K562 (cell line): ENCODE measurements around the gene ZCWPW1. TPM values are rescaled to one million over a fixed set of nuclear protein-coding genes. Genes with fewer than 3 reads are reported as not detected.
A peak's percentile ranks its signal among the peaks of the same experiment; 100 is the strongest.

Experiments
- GATAD2B ChIP-seq: fragments of 450-650 bp; IDR thresholded peaks from 2 replicates; pipeline ENCODE4 v1.6.1; 2017; ENCODE audit warnings: mild to moderate bottlenecking, borderline replicate concordance
- KAT7 ChIP-seq: sonication (generic); formaldehyde crosslinking; IDR thresholded peaks from 2 replicates; pipeline ENCODE4 v1.8.0; 2022; ENCODE audit warnings: missing genetic modification reagents, mild to moderate bottlenecking, borderline replicate concordance
- NFE2 ChIP-seq: IDR thresholded peaks from 2 replicates; pipeline ENCODE4 v1.6.1; 2014; ENCODE audit warnings: antibody characterized with exemption, low read depth
- NFRKB ChIP-seq: fragments of 450-650 bp; IDR thresholded peaks from 2 replicates; pipeline ENCODE4 v1.6.1; 2016; ENCODE audit warnings: low read depth
- RHOXF2B ChIP-seq: fragments of 250-450 bp; sonication (Bioruptor Pico); conservative IDR thresholded peaks from 2 replicates; pipeline ENCODE4 v1.5.1; 2021
- SAFB ChIP-seq: fragments of 200-400 bp; formaldehyde crosslinking; IDR thresholded peaks from 2 replicates; pipeline ENCODE4 v1.6.1; 2017; ENCODE audit warnings: low read depth, low read length, borderline replicate concordance
- TGIF2 ChIP-seq: sonication (generic); formaldehyde crosslinking; IDR thresholded peaks from 2 replicates; pipeline ENCODE4 v1.8.1; 2022; ENCODE audit warnings: mild to moderate bottlenecking, missing genetic modification reagents, moderate library complexity
- ZFX ChIP-seq: sonication (generic); formaldehyde crosslinking; IDR thresholded peaks from 2 replicates; pipeline ENCODE4 v1.8.0; 2022; ENCODE audit warnings: mild to moderate bottlenecking, missing genetic modification reagents, moderate library complexity
- ZNF146 ChIP-seq: IDR thresholded peaks from one replicate; pipeline ENCODE4 v1.6.1; 2018; ENCODE audit warnings: missing compliant biosample characterization; ENCODE audit not compliant: unreplicated experiment
- ZNF586 ChIP-seq: fragments of 450-650 bp; formaldehyde crosslinking; conservative IDR thresholded peaks from 2 replicates; pipeline ENCODE4 v1.4.0; 2020; ENCODE audit warnings: mild to moderate bottlenecking, moderate library complexity
- ZNF699 ChIP-seq: fragments of 250-450 bp; sonication (Bioruptor Pico); IDR thresholded peaks from 2 replicates; pipeline ENCODE4 v1.8.0; 2021; ENCODE audit warnings: mild to moderate bottlenecking, moderate library complexity; ENCODE audit not compliant: insufficient replicate concordance
- ZNF77 ChIP-seq: fragments of 250-450 bp; sonication (Bioruptor Pico); IDR thresholded peaks from 2 replicates; pipeline ENCODE4 v1.5.0; 2020
- polyA plus RNA-seq, 8 experiments: library from polyadenylated mRNA; depleted of rRNA in 4 of 8; stranded (reverse) in 5 of 8; unstranded in 3 of 8; fragments of >200 nt; fragmentation: Nextera tagmentation in 2 of 8; fragmentation: Illumina TruSeq in 1 of 8; extraction: Ambion mirVana in 2 of 8; extraction: Trizol in 1 of 8; gene quantifications; 2 replicates each; pipeline versions ENCODE4 v1.2.1 to v1.2.3, GENCODE V29; 2011 to 2014; ENCODE audit warnings: inconsistent platforms in 1 of 8, missing spikeins in 1 of 8
- total RNA-seq, 7 experiments: library from RNA; depleted of rRNA in 6 of 7; stranded (reverse); fragments of >200 nt in 6 of 7; fragmentation: Illumina TruSeq in 2 of 7; extraction: Trizol in 2 of 7; gene quantifications; 2 replicates each; pipeline versions ENCODE4 v1.2.1 to v1.2.3, GENCODE V29; 2011 to 2021; ENCODE audit warnings: low replicate concordance in 1 of 7
- TF ChIP-seq, protein P1 (sequence below): sonication (generic); formaldehyde crosslinking; IDR thresholded peaks from 2 replicates; pipeline ENCODE4 v1.8.0; 2022; ENCODE audit warnings: missing genetic modification reagents, mild to moderate bottlenecking, moderate library complexity, borderline replicate concordance
- TF ChIP-seq, protein P2 (sequence below): sonication (generic); formaldehyde crosslinking; IDR thresholded peaks from 2 replicates; pipeline ENCODE4 v1.8.0; 2022; ENCODE audit warnings: missing genetic modification reagents, mild to moderate bottlenecking, borderline replicate concordance
- TF ChIP-seq, protein P3 (sequence below): fragments of 450-650 bp; IDR thresholded peaks from 2 replicates; pipeline ENCODE4 v1.6.1; 2016; ENCODE audit warnings: borderline replicate concordance
- TF ChIP-seq, protein P4 (sequence below), 2 experiments: fragments of 150-350 bp in 1 of 2; IDR thresholded peaks; 2 replicates each; pipeline ENCODE4 v1.6.1; 2012 to 2016; ENCODE audit warnings: low read depth in 2 of 2, low read length in 2 of 2, mild to moderate bottlenecking in 1 of 2, moderate library complexity in 1 of 2
- TF ChIP-seq, protein P5 (sequence below): fragments of 250-450 bp; sonication (Bioruptor Pico); IDR thresholded peaks from 2 replicates; pipeline ENCODE4 v1.9.0; 2021; ENCODE audit warnings: mild to moderate bottlenecking, inconsistent platforms

ZCWPW1 gene
- total and polyA plus RNA-seq, 9 of the 15 experiments (the other 6 are each of a cell fraction or from before 2014, with no cell fraction given) = 0.18 to 1.7 (median 1.2) TPM

DNA sequence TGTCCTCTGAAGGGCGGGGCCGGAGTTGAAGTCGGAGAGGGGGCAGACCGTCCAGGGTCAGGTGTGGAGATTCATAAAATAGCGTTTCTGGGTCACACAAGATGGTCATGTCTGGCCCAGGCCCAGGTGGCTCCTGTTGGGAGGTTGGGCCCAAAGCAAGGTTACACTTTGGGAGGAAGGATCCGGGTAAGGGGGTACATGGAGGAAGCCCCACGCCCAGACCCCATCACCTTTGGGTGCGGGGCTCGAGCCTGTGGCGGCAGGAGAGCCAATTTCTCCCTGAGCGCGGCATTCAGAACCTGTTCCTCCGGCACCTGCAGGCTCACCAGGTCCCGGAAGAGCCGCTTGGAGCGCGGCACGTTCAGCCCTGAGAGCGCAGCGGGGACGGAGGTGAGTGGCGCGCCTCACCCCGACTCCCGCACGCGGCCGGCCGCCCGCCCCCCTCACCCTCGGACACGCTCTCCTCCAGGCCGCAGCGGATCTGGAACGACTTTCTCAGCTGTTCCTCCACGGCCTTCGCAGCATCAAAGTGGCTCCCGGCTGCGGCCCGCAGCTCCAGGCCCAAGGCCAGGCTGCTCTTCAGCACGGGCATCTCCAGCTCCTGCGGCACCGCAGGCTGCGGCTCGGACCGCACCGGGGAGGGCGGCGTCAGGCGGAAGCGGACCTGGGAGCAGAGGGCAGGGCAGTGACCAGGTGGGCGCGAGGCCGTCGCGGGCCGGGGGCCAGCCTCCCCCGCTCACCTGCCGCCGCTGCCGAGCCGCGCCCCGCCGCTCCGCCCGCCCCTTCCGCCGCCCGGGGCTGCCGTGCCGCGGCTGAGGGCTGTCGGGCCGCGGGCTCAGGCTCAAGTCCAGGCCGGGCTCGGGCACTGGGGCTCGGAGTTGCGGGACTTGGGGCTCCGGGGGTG, 7.2 kb upstream of the ZCWPW1 start (continued):
- TF ChIP-seq GATAD2B (peak; percentile 92; the same call in 1 of the 2 replicates), ZNF699 (CRISPR knock-in tag) (no peak), ZNF77 (CRISPR knock-in tag) (no peak), RHOXF2B (CRISPR knock-in tag) (peak; percentile 52; the same call in 1 of the 2 replicates), ZNF586 (CRISPR knock-in tag) (no peak), ZFX (CRISPR knock-in tag) (peak; percentile 78), NFE2 (no peak), NFRKB (0 out of 2 replicates have a peak, but pooled peaks have one; percentile 26), ZNF146 (CRISPR knock-in tag) (no peak), TGIF2 (CRISPR knock-in tag) (peak; percentile 39; the same call in 1 of the 2 replicates), SAFB (peak; percentile 40; the same call in 1 of the 2 replicates), KAT7 (CRISPR knock-in tag) (peak; percentile 96)
- TF ChIP-seq, protein P1, sequence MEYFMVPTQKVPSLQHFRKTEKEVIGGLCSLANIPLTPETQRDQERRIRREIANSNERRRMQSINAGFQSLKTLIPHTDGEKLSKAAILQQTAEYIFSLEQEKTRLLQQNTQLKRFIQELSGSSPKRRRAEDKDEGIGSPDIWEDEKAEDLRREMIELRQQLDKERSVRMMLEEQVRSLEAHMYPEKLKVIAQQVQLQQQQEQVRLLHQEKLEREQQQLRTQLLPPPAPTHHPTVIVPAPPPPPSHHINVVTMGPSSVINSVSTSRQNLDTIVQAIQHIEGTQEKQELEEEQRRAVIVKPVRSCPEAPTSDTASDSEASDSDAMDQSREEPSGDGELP (CRISPR knock-in tag) = peak; percentile 78
- TF ChIP-seq, protein P2, sequence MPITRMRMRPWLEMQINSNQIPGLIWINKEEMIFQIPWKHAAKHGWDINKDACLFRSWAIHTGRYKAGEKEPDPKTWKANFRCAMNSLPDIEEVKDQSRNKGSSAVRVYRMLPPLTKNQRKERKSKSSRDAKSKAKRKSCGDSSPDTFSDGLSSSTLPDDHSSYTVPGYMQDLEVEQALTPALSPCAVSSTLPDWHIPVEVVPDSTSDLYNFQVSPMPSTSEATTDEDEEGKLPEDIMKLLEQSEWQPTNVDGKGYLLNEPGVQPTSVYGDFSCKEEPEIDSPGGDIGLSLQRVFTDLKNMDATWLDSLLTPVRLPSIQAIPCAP (CRISPR knock-in tag) = no peak
- TF ChIP-seq, protein P3, sequence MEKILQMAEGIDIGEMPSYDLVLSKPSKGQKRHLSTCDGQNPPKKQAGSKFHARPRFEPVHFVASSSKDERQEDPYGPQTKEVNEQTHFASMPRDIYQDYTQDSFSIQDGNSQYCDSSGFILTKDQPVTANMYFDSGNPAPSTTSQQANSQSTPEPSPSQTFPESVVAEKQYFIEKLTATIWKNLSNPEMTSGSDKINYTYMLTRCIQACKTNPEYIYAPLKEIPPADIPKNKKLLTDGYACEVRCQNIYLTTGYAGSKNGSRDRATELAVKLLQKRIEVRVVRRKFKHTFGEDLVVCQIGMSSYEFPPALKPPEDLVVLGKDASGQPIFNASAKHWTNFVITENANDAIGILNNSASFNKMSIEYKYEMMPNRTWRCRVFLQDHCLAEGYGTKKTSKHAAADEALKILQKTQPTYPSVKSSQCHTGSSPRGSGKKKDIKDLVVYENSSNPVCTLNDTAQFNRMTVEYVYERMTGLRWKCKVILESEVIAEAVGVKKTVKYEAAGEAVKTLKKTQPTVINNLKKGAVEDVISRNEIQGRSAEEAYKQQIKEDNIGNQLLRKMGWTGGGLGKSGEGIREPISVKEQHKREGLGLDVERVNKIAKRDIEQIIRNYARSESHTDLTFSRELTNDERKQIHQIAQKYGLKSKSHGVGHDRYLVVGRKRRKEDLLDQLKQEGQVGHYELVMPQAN = peak; percentile 72; the same call in 1 of the 2 replicates
- TF ChIP-seq, protein P4, sequence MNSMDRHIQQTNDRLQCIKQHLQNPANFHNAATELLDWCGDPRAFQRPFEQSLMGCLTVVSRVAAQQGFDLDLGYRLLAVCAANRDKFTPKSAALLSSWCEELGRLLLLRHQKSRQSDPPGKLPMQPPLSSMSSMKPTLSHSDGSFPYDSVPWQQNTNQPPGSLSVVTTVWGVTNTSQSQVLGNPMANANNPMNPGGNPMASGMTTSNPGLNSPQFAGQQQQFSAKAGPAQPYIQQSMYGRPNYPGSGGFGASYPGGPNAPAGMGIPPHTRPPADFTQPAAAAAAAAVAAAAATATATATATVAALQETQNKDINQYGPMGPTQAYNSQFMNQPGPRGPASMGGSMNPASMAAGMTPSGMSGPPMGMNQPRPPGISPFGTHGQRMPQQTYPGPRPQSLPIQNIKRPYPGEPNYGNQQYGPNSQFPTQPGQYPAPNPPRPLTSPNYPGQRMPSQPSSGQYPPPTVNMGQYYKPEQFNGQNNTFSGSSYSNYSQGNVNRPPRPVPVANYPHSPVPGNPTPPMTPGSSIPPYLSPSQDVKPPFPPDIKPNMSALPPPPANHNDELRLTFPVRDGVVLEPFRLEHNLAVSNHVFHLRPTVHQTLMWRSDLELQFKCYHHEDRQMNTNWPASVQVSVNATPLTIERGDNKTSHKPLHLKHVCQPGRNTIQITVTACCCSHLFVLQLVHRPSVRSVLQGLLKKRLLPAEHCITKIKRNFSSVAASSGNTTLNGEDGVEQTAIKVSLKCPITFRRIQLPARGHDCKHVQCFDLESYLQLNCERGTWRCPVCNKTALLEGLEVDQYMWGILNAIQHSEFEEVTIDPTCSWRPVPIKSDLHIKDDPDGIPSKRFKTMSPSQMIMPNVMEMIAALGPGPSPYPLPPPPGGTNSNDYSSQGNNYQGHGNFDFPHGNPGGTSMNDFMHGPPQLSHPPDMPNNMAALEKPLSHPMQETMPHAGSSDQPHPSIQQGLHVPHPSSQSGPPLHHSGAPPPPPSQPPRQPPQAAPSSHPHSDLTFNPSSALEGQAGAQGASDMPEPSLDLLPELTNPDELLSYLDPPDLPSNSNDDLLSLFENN (IDR thresholded peaks at IDR 0.05; ENCODE audit: low read depth in 2 of 2, low read length in 2 of 2) = no peak
- TF ChIP-seq, protein P5, sequence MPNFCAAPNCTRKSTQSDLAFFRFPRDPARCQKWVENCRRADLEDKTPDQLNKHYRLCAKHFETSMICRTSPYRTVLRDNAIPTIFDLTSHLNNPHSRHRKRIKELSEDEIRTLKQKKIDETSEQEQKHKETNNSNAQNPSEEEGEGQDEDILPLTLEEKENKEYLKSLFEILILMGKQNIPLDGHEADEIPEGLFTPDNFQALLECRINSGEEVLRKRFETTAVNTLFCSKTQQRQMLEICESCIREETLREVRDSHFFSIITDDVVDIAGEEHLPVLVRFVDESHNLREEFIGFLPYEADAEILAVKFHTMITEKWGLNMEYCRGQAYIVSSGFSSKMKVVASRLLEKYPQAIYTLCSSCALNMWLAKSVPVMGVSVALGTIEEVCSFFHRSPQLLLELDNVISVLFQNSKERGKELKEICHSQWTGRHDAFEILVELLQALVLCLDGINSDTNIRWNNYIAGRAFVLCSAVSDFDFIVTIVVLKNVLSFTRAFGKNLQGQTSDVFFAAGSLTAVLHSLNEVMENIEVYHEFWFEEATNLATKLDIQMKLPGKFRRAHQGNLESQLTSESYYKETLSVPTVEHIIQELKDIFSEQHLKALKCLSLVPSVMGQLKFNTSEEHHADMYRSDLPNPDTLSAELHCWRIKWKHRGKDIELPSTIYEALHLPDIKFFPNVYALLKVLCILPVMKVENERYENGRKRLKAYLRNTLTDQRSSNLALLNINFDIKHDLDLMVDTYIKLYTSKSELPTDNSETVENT (CRISPR knock-in tag) = peak; percentile 68; the same call in 1 of the 2 replicates
